RWPE2 (cell line): ENCODE data around the gene TTC28.

Experiments
- ATAC-seq: fragments of 200-7000 bp; cut with Tn5 transposase; 3 replicates; pipeline ENCODE4 v1.9.1; 2021; ENCODE audit warnings: low read depth
- DNase-seq: peaks from one replicate; pipeline ENCODE4 v3.0.0-alpha.2; 2020; ENCODE audit warnings: low spot score
- H3K27ac ChIP-seq: fragments of 450-650 bp; 2 replicates; pipeline ENCODE4 v1.5.1; 2017; ENCODE audit warnings: mild to moderate bottlenecking; ENCODE audit not compliant: poor library complexity, severe bottlenecking
- H3K27me3 ChIP-seq: fragments of 250-450 bp; sonication (Bioruptor Pico); 2 replicates; pipeline ENCODE4 v1.5.1; 2021; ENCODE audit warnings: mild to moderate bottlenecking, moderate library complexity; ENCODE audit not compliant: insufficient read depth, poor library complexity, severe bottlenecking
- H3K36me3 ChIP-seq: fragments of 250-450 bp; sonication (Bioruptor Pico); 2 replicates; pipeline ENCODE4 v1.5.1; 2020; ENCODE audit warnings: low read depth, mild to moderate bottlenecking, moderate library complexity
- H3K4me1 ChIP-seq: fragments of 250-450 bp; sonication (Bioruptor Pico); 2 replicates; pipeline ENCODE4 v1.5.1; 2021; ENCODE audit warnings: mild to moderate bottlenecking, moderate library complexity; ENCODE audit not compliant: insufficient read depth, poor library complexity, severe bottlenecking
- H3K4me3 ChIP-seq: fragments of 250-450 bp; sonication (Bioruptor Pico); 2 replicates; pipeline ENCODE4 v1.5.1; 2021; ENCODE audit warnings: mild to moderate bottlenecking, moderate library complexity; ENCODE audit not compliant: severe bottlenecking
- H3K9me3 ChIP-seq: fragments of 250-450 bp; sonication (Bioruptor Pico); 2 replicates; pipeline ENCODE4 v1.5.1; 2021; ENCODE audit warnings: mild to moderate bottlenecking, moderate library complexity; ENCODE audit not compliant: severe bottlenecking
- CTCF ChIP-seq: fragments of 450-650 bp; IDR thresholded peaks from one replicate; pipeline ENCODE4 v1.5.1; 2017; ENCODE audit warnings: mild to moderate bottlenecking, moderate library complexity; ENCODE audit not compliant: poor library complexity, severe bottlenecking

Gene TTC28

GRCh38 chr22:28410050-28410816 is 269.4 kb downstream of the TTC28 start:
- Histone ChIP-seq H3K27ac (no peak overlapping the region), H3K4me3 (no peak overlapping the region), H3K9me3 (no peaks in the 10 kb centered on the region), H3K4me1 (no peaks in the 10 kb centered on the region), H3K27me3 (no peaks in the 10 kb centered on the region), H3K36me3 (no peaks in the 10 kb centered on the region)
- ATAC-seq (no peak), DNase-seq (no peak)
- no peak for TF ChIP-seq CTCF

- no peak for DNase-seq
These were observed 270.9 kb downstream of the TTC28 start for GRCh38 chr22:28408709-28409108.

GRCh38 chr22:28407645-28408044 is 272.0 kb downstream of the TTC28 start:
- H3K9me3 ChIP-seq, result no peaks in the 10 kb centered on the region
- no peak for DNase-seq
- H3K27ac ChIP-seq, result no peak overlapping the region
- TF ChIP-seq CTCF, result no peak
- no peaks in the 10 kb centered on the region for H3K36me3 ChIP-seq
- H3K4me3 ChIP-seq, result no peak overlapping the region
- no peaks in the 10 kb centered on the region for H3K27me3 ChIP-seq
- ATAC-seq, result no peak
- H3K4me1 ChIP-seq, result no peaks in the 10 kb centered on the region

More at GRCh38 chr22:28408709-28409108, 270.9 kb downstream of the TTC28 start:
- no peak for ATAC-seq
- Histone ChIP-seq H3K36me3 (no peaks in the 10 kb centered on the region), H3K4me1 (no peaks in the 10 kb centered on the region), H3K27ac (no peak overlapping the region), H3K9me3 (no peaks in the 10 kb centered on the region), H3K4me3 (no peak overlapping the region), H3K27me3 (no peaks in the 10 kb centered on the region)
- TF ChIP-seq CTCF, result no peak

GRCh38 chr22:28406246-28406645 is 273.4 kb downstream of the TTC28 start:
- no peak for TF ChIP-seq CTCF
- no peaks in the 10 kb centered on the region for H3K36me3 ChIP-seq
- no peaks in the 10 kb centered on the region for H3K27me3 ChIP-seq
- no peak overlapping the region for H3K27ac ChIP-seq
- no peaks in the 10 kb centered on the region for H3K4me1 ChIP-seq
- no peaks in the 10 kb centered on the region for H3K9me3 ChIP-seq
- DNase-seq, result no peak
- no peak overlapping the region for H3K4me3 ChIP-seq
- ATAC-seq, result no peak

- no peak overlapping the region for H3K27ac ChIP-seq
- no peaks in the 10 kb centered on the region for H3K36me3 ChIP-seq
- H3K4me1 ChIP-seq, result no peaks in the 10 kb centered on the region
- H3K4me3 ChIP-seq, result no peak overlapping the region
- H3K9me3 ChIP-seq, result no peaks in the 10 kb centered on the region
- no peak for TF ChIP-seq CTCF
- H3K27me3 ChIP-seq, result no peaks in the 10 kb centered on the region
- DNase-seq (no peak), ATAC-seq (no peak)
These were observed 274.1 kb downstream of the TTC28 start for GRCh38 chr22:28405588-28405987.
